Measurements from ENCODE around the gene ZSCAN26.

The ZSCAN26 gene

GRCh38 chr6:28323813-28324424, 57.0 kb downstream of the ZSCAN26 start:
- no peak for TF ChIP-seq CTCF (IDR thresholded peaks at IDR 0.05; ENCODE audit: insufficient read depth, missing control alignments)
- FAIRE-seq = no peak
- no peak for DNase-seq (ENCODE audit: insufficient read length, low spot score)

DNA sequence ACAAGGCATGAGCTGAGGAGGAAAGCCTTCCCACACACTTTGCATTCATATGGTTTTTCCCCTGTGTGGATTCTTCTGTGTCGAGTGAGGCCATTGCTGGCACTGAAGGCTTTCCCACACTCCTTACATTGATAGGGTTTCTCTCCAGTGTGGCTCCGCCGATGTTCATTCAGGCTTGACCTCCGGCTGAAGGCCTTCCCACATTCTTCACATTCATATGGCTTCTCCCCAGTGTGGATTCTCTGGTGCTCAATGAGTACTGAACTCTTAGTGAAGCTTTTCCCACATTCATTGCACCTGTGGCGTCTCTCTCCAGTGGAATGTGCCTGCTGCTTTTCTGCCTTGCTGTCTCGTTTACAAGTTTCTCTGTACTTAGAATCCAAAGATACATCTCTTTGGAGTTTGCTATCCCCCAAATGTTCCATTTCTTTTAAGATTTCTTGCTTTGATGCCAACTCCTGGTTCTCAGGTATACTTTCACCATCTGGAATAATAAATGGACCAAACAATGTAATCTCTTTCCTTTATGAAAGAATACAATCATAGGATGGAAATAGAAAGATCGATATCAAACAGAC, 59.5 kb downstream of the ZSCAN26 start:
- no peak for DNase-seq (ENCODE audit: insufficient read length, low spot score)
- no peak for FAIRE-seq
- no peak for TF ChIP-seq CTCF (IDR thresholded peaks at IDR 0.05; ENCODE audit: insufficient read depth, missing control alignments)

All from D721Med (cell line).